Stimulated activated CD8-positive, alpha-beta memory T cell treated with anti-CD3 and anti-CD28 coated beads, Interleukin-2, amount 100 ng/mL, for 1 hour (primary cell): ENCODE measurements around the gene PCSK6.
A peak's percentile ranks its signal among the peaks of the same experiment; 100 is the strongest.

Source experiments
- DNase-seq, 2 donors: peaks; one replicate each; pipeline ENCODE4 v3.0.0-alpha.2; 2020; ENCODE audit warnings: low read depth in 2 of 2

The PCSK6 gene

GRCh38 chr15:101276501-101277037 is 212.9 kb downstream of the PCSK6 start:
- DNase-seq = no peak

- no peak for DNase-seq
Observed at GRCh38 chr15:101275018-101275417, 214.5 kb downstream of the PCSK6 start.

- no peak for DNase-seq
Observed at GRCh38 chr15:101273534-101273933, 216.0 kb downstream of the PCSK6 start.

GRCh38 chr15:101272584-101272983 is 216.9 kb downstream of the PCSK6 start:
- no peak for DNase-seq

GRCh38 chr15:101269479-101270223 is 219.9 kb downstream of the PCSK6 start:
- no peak for DNase-seq

- DNase-seq = no peak
Observed at GRCh38 chr15:101267320-101268104, 222.0 kb downstream of the PCSK6 start.

- DNase-seq = no peak
Observed at GRCh38 chr15:101266787-101267186, 222.7 kb downstream of the PCSK6 start.

- no peak for DNase-seq
Observed at GRCh38 chr15:101266034-101266433, 223.5 kb downstream of the PCSK6 start.

GRCh38 chr15:101264911-101265641 is 224.4 kb downstream of the PCSK6 start:
- no peak for DNase-seq

GRCh38 chr15:101264011-101264410 is 225.5 kb downstream of the PCSK6 start:
- no peak for DNase-seq

- DNase-seq = no peak
Observed at GRCh38 chr15:101262551-101262950, 227.0 kb downstream of the PCSK6 start.

GRCh38 chr15:101258238-101259144 is 231.0 kb downstream of the PCSK6 start:
- DNase-seq = peak in 1 of 2 donors; percentile 24

GRCh38 chr15:101256757-101257156 is 232.8 kb downstream of the PCSK6 start:
- DNase-seq = no peak

- DNase-seq = no peak
Observed at GRCh38 chr15:101255615-101256241, 233.8 kb downstream of the PCSK6 start.

GRCh38 chr15:101255051-101255395 is 234.5 kb downstream of the PCSK6 start:
- DNase-seq = no peak

GRCh38 chr15:101254157-101255050 is 235.1 kb downstream of the PCSK6 start:
- no peak for DNase-seq
